Stimulated activated CD8-positive, alpha-beta memory T cell treated with anti-CD3 and anti-CD28 coated beads, Interleukin-7, amount 100 ng/mL, for 4 hours (primary cell): ENCODE data around the gene FMN2.

Source experiments
- DNase-seq, 2 donors: peaks; one replicate each; pipeline ENCODE4 v3.0.0-alpha.2; 2020; ENCODE audit warnings: low read depth in 2 of 2

FMN2 gene

DNA sequence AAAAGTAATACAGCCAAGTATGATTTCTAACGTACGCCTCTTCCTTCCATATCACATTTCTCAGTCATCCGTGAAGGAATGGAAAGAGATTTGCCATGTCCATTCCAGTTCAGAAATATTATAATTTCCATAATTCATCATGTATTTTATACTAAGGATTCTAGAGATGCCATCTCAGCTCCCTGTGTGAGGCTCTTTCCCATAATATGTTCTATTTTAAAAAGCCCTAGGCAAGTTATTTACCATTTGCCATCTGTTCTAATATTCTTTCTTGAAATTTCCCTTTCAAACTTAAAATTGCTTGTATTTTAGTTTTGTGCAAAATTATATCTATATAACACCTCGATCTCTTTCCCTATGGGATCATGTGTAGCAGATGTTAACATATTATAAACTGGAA lies 106.7 kb downstream of the FMN2 start:
- no peak for DNase-seq

DNA sequence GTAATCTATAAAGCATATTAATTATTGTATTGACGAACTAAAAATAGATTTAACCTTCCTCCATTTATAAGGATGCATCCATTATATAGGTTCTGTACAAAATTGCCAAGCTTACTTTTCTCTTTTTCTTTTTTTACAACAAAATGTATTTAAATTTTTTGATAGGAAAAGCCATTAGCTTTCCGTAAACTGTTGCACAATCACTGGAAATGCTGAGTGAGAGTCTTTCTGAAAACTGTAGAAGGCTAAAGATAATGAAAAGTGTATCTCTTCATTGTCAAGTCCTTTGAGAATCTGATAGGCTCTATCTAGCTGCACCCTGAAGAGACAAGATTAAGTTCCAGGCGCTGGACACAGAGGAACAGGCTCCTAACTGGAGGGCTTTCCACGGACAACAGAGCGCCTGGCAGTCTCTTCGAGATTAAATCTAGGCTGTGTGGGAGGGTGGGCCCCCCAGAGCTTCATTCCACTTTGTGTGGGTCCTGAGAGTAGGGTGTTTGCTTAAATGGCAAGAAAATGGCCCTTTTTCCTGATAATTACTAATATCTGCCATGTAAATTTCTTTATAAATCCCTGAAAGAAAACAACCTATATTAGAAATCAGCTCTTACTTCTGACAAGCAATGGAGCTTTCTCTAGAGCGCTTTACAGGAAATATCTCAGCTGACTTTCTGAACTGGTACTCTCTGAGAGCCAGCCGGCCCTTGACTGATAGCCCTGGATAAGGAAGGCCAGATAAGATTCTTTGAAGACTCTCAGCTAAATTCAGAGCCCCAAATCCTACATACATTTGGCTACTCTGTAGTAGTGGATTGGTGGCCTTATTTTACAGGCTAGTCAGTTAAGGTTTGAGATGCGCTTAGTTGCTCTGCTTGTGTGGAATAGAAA lies 108.3 kb downstream of the FMN2 start:
- no peak for DNase-seq

GRCh38 chr1:240201931-240202330 lies 110.2 kb downstream of the FMN2 start:
- DNase-seq, result no peak

DNA sequence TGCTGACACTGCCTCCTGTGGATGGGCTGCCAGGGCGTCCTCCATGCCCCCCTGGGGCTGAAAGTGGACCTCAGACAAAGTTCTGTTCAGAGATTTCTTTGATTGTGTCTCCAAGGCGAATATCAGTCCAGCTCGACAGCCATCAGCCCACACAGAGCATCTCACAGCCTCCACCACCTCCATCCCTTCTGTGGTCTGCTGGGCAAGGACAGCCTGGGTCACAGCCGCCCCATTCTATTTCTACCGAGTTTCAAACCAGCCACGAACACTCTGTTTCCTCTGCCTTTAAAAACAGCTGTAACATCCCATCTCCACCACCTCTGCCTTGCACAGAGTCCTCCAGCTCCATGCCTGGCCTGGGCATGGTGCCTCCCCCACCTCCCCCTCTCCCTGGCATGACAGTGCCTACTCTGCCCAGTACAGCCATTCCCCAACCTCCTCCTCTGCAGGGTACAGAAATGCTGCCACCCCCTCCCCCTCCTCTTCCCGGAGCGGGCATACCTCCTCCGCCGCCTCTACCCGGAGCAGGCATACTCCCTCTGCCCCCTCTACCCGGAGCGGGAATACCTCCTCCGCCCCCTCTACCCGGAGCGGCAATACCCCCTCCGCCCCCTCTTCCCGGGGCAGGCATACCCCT lies 115.5 kb downstream of the FMN2 start:
- DNase-seq, result no peak

GRCh38 chr1:240210026-240210425 lies 118.3 kb downstream of the FMN2 start:
- no peak for DNase-seq

DNA sequence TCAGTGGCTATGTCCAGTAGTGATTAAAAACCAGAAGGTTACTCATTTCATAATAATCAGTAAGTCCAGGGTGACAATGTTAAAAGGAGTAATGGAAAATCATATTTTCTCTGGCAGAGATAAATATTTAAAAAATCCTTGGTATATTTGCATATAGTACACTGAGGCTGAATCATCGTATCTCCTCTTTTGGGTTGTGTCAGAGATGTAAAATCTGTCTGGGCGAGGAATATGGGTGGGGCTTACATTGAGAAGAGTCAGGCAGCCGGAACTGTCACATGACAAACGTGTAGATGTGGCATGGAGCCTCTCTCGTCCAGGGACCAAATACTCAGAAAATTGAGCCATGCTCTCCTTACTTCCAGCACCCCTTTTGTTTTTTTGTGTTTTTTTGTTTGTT lies 120.9 kb downstream of the FMN2 start:
- no peak for DNase-seq

GRCh38 chr1:240217403-240217802 lies 125.7 kb downstream of the FMN2 start:
- DNase-seq, result no peak

DNA sequence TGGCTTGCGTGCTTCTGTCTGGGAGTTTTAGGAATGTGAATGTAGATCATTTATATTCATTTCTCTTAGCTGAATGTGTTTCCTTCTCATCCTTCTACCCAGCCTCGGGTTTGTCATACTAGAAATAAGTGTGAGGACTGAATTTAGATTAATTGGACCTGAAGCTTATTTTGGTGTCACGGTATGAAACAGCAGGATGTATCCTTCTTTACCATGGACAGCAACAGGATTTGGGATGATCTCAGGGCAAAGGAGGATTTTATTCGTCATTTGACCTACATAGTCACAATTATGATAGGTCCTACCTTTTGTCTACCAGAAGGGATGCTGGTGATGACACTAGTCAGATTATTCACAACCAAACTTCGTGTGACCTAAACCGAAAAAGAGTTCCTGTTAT lies 127.4 kb downstream of the FMN2 start:
- DNase-seq, result no peak

- no peak for DNase-seq
Observed at GRCh38 chr1:240226102-240226501, 134.4 kb downstream of the FMN2 start.

GRCh38 chr1:240230816-240231215 lies 139.1 kb downstream of the FMN2 start:
- no peak for DNase-seq

GRCh38 chr1:240232530-240232929 lies 140.8 kb downstream of the FMN2 start:
- DNase-seq, result no peak

- no peak for DNase-seq
Observed at GRCh38 chr1:240234485-240235210, 143.0 kb downstream of the FMN2 start.

- DNase-seq, result no peak
Observed at GRCh38 chr1:240235521-240236288, 144.0 kb downstream of the FMN2 start.

DNA sequence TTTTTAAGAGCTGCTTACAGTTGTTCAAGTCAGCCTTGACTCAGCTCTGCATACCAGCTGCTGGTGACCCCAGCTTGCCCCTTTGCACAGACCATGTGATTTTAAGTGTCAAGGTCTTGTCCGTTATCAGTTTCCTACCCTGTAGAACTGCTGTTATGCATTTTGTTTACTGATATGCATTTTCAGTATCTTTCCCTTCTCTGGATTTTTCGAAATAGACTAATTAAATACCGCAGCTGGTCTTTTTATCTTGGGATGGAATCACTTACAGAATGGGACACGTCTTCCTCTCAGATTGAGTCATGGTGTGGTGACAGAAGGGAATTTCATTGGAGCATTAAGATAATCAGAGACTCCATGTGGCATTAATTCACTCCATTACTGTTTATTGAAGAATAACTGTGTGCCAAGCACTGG lies 145.6 kb downstream of the FMN2 start:
- DNase-seq, result no peak

DNA sequence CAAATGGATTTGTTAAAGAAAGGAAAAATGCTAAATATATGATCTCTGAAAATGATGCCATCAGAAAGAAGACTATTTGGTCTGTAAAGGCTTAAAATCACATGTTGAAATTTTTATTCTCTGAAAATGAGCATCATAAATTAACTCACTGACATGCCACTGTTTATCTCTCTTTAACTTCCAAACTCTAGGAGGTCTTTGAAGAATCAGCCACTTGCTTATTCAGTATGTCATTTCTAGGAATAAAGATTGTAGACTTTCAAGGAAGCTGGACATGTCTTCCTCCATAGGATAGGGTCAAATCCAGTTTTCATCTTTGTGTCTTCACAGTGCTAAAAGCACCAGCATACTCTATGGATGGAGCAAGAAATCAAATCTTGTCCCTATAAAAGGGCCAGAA lies 147.6 kb downstream of the FMN2 start:
- DNase-seq, result no peak

GRCh38 chr1:240241278-240241677 lies 149.6 kb downstream of the FMN2 start:
- no peak for DNase-seq

- DNase-seq, result no peak
Observed at GRCh38 chr1:240242601-240243144, 151.0 kb downstream of the FMN2 start.

DNA sequence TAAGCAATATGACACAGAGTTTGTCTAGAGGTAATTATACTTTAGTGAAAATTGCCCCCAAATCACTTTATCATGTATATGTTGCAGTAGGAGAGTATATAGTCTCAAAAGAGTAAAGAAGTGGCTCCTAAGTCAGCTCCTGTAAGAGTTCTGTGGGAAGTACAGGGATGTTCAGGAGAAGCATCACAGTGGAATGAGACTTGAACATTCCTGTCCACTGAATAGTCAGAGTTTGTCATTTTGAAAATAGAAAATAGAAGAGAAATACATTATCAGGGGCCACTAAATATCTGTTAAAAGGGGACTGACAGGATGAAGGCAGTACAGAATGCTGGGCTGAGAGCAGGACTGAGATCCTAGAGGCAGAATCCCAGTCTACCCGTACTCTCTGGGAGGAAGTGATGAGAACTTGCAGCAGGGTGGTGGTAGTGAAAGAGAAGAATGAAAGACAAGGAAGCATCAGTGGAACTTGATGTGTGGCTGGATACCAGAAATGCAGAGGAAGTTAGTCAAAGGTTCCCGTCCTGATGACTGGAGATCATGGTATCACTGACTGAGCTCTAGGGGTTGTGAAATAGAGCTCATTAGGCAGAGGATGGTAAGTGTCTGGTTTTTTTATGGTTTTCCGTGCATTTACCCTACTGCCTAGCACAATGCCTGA lies 153.4 kb downstream of the FMN2 start:
- DNase-seq, result no peak

- no peak for DNase-seq
Observed at GRCh38 chr1:240245629-240246020, 153.9 kb downstream of the FMN2 start.

GRCh38 chr1:240247899-240248298 lies 156.2 kb downstream of the FMN2 start:
- DNase-seq, result no peak

DNA sequence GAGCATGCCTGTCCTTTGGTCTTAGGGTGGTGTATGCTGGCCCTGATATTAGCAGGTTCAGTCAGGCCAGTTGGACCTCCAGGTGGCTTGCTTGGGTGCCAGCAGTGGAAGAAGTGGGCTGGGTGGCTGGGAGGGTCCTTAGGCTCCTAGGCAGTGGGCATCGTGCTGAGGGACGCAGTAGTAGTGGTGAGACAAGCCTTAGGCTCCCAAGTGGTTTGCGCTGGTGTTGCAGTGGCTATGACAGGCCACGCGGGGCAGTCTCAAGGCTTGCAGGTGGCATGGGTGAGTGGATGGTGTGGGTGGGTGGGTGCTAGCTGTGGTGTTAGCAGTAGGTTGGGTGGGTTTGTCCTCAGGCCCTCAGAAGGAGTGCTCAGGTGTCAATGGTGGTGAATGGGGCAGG lies 162.3 kb downstream of the FMN2 start:
- no peak for DNase-seq
